KG1 (cell line): ENCODE data around the gene PCK2.

Experiments
- DNase-seq: peaks from one replicate; lab custom pipeline; 2025; lab: John Stamatoyannopoulos, UW

The PCK2 gene

GRCh38 chr14:24075485-24076301 lies 18.4 kb upstream of the PCK2 start:
- no peak for DNase-seq

- DNase-seq = no peak
Measured at GRCh38 chr14:24076302-24076601, 17.9 kb upstream of the PCK2 start.

GRCh38 chr14:24077086-24077485 lies 17.0 kb upstream of the PCK2 start:
- DNase-seq = no peak

GRCh38 chr14:24078146-24078545 lies 16.0 kb upstream of the PCK2 start:
- DNase-seq = no peak

GRCh38 chr14:24079491-24080141 lies 14.5 kb upstream of the PCK2 start:
- DNase-seq = no peak

- no peak for DNase-seq
Measured at GRCh38 chr14:24080142-24080530, 14.0 kb upstream of the PCK2 start.

- DNase-seq = peak; percentile 31
Measured at GRCh38 chr14:24080888-24081738, 13.0 kb upstream of the PCK2 start.

- no peak for DNase-seq
Measured at GRCh38 chr14:24081739-24082211, 12.3 kb upstream of the PCK2 start.

GRCh38 chr14:24082411-24083080 lies 11.6 kb upstream of the PCK2 start:
- DNase-seq = no peak

GRCh38 chr14:24083462-24083861 lies 10.6 kb upstream of the PCK2 start:
- DNase-seq = no peak

GRCh38 chr14:24084440-24084839 lies 9.7 kb upstream of the PCK2 start:
- no peak for DNase-seq

- no peak for DNase-seq
Measured at GRCh38 chr14:24085215-24085614, 8.9 kb upstream of the PCK2 start.

- no peak for DNase-seq
Measured at GRCh38 chr14:24086193-24086955, 7.7 kb upstream of the PCK2 start.

- no peak for DNase-seq
Measured at GRCh38 chr14:24087004-24087403, 7.1 kb upstream of the PCK2 start.

GRCh38 chr14:24088095-24088494 lies 6.0 kb upstream of the PCK2 start:
- DNase-seq = no peak

- DNase-seq = no peak
Measured at GRCh38 chr14:24089890-24090289, 4.2 kb upstream of the PCK2 start.

- DNase-seq = no peak
Measured at GRCh38 chr14:24092110-24092504, 2.0 kb upstream of the PCK2 start.

GRCh38 chr14:24092505-24093206 lies 1.5 kb upstream of the PCK2 start:
- DNase-seq = no peak

- no peak for DNase-seq
Measured at GRCh38 chr14:24093207-24093900, 757 bp upstream of the PCK2 start.

- DNase-seq = no peak
Measured at GRCh38 chr14:24094841-24095270, 745 bp downstream of the PCK2 start.
